ENCODE data around the gene CD33.

CD33 gene

GRCh38 chr19:51259348-51260245 is 34.7 kb downstream of the CD33 start:
- peak; percentile 62 for DNase-seq (ENCODE audit: low spot score)

- no peak for DNase-seq (ENCODE audit: low spot score)
Measured at GRCh38 chr19:51263808-51264207, 38.9 kb downstream of the CD33 start.

GRCh38 chr19:51271067-51271466 is 46.2 kb downstream of the CD33 start:
- no peak for DNase-seq (ENCODE audit: low spot score)

- no peak for DNase-seq (ENCODE audit: low spot score)
Measured at GRCh38 chr19:51272183-51272810, 47.4 kb downstream of the CD33 start.

GRCh38 chr19:51274049-51274770 is 49.3 kb downstream of the CD33 start:
- no peak for DNase-seq (ENCODE audit: low spot score)

- no peak for DNase-seq (ENCODE audit: low spot score)
Measured at GRCh38 chr19:51277112-51277511, 52.2 kb downstream of the CD33 start.

GRCh38 chr19:51282335-51282734 is 57.5 kb downstream of the CD33 start:
- no peak for DNase-seq (ENCODE audit: low spot score)

GRCh38 chr19:51285682-51286081 is 60.8 kb downstream of the CD33 start:
- no peak for DNase-seq (ENCODE audit: low spot score)
